Measurements from ENCODE around the gene GRID1.

The GRID1 gene

GRCh38 chr10:86376852-86377796 lies 10.5 kb upstream of the GRID1 start:
- Histone ChIP-seq H3K36me3 (ENCODE audit: control insufficient read depth in 2 of 2, insufficient read depth in 1 of 2, low read length in 2 of 2) (no peaks in the 10 kb centered on the region), H3K9me3 (ENCODE audit: control insufficient read depth, insufficient read depth, low read depth, low read length) (no peaks in the 10 kb centered on the region), H3K4me3 (ENCODE audit: low read depth, low read length) (no peak overlapping the region), H3K4me1 (ENCODE audit: control insufficient read depth, insufficient read depth, low read length) (no peaks in the 10 kb centered on the region), H3K27ac (ENCODE audit: extremely low read depth, low read depth, low read length) (no peak overlapping the region; the same call in 1 of the 2 replicates)
- ChIA-PET POLR2A (no interaction called here), CTCF (interaction anchor here (0.6 to 2.6 kb wide), 8 partner anchors 8 to 1823 kb away, joined by 3 to 10 read pairs (median 4); no protein-coding TSS in a partner anchor)
- TF ChIP-seq SCRT1 (tag by site-specific recombination; IDR thresholded peaks at IDR 0.05; ENCODE audit: borderline replicate concordance), result 0 out of 2 replicates have a peak, but pooled peaks have one; percentile 22
- TF ChIP-seq ZNF521 (tag by site-specific recombination; IDR thresholded peaks at IDR 0.05), result no peak
- peak; percentile 75 for TF ChIP-seq ZNF449 (tag by site-specific recombination; IDR thresholded peaks at IDR 0.05)
- TF ChIP-seq ZNF677 (tag by site-specific recombination; IDR thresholded peaks at IDR 0.05), result 0 out of 2 replicates have a peak, but pooled peaks have one; percentile 3
- peak; percentile 67 for TF ChIP-seq ZSCAN30 (tag by site-specific recombination; IDR thresholded peaks at IDR 0.05)
- 0 out of 2 replicates have a peak, but pooled peaks have one; percentile 27 for TF ChIP-seq ZNF600 (tag by site-specific recombination; IDR thresholded peaks at IDR 0.05)
- TF ChIP-seq IKZF3 (tag by site-specific recombination; IDR thresholded peaks at IDR 0.05), result 0 out of 2 replicates have a peak, but pooled peaks have one; percentile 21
- TF ChIP-seq SCRT2 (tag by site-specific recombination; IDR thresholded peaks at IDR 0.05), result peak; percentile 77
- peak; percentile 53 for TF ChIP-seq ZNF654 (tag by site-specific recombination; IDR thresholded peaks at IDR 0.05; ENCODE audit: low read depth)
- no peak for TF ChIP-seq ZNF426 (tag by site-specific recombination; IDR thresholded peaks at IDR 0.05)
- TF ChIP-seq CTCF (tag by site-specific recombination; IDR thresholded peaks at IDR 0.05), result peak; percentile 89
- no peak for TF ChIP-seq ZNF530 (tag by site-specific recombination; IDR thresholded peaks at IDR 0.05; ENCODE audit: low read depth)
- 0 out of 2 replicates have a peak, but pooled peaks have one; percentile 22 for TF ChIP-seq ZNF10 (tag by site-specific recombination; IDR thresholded peaks at IDR 0.05)
- TF ChIP-seq ZNF692 (tag by site-specific recombination; IDR thresholded peaks at IDR 0.05), result 0 out of 2 replicates have a peak, but pooled peaks have one; percentile 24
- 0 out of 2 replicates have a peak, but pooled peaks have one; percentile 39 for TF ChIP-seq ZBTB44 (tag by site-specific recombination; IDR thresholded peaks at IDR 0.05)
- no peak for TF ChIP-seq ZNF239 (tag by site-specific recombination; IDR thresholded peaks at IDR 0.05)
- TF ChIP-seq ZNF335 (tag by site-specific recombination; conservative IDR thresholded peaks at IDR 0.05), result peak; percentile 31; the same call in 1 of the 2 replicates
- TF ChIP-seq ZNF394 (tag by site-specific recombination; IDR thresholded peaks at IDR 0.05; ENCODE audit: borderline replicate concordance), result no peak
- no peak for TF ChIP-seq ZBTB6 (tag by site-specific recombination; IDR thresholded peaks at IDR 0.05)
- TF ChIP-seq, protein P1, sequence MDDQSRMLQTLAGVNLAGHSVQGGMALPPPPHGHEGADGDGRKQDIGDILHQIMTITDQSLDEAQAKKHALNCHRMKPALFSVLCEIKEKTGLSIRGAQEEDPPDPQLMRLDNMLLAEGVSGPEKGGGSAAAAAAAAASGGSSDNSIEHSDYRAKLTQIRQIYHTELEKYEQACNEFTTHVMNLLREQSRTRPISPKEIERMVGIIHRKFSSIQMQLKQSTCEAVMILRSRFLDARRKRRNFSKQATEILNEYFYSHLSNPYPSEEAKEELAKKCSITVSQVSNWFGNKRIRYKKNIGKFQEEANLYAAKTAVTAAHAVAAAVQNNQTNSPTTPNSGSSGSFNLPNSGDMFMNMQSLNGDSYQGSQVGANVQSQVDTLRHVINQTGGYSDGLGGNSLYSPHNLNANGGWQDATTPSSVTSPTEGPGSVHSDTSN (CRISPR knock-in tag; IDR thresholded peaks at IDR 0.05), result peak; percentile 75; the same call in 1 of the 2 replicates
- TF ChIP-seq ZNF660 (tag by site-specific recombination; IDR thresholded peaks at IDR 0.05), result peak; percentile 85
- peak; percentile 90 for TF ChIP-seq ZBTB8A (tag by site-specific recombination; IDR thresholded peaks at IDR 0.05)
- TF ChIP-seq ZNF561 (tag by site-specific recombination; IDR thresholded peaks at IDR 0.05; ENCODE audit: borderline replicate concordance), result peak; percentile 64; the same call in 1 of the 2 replicates
- no peak for TF ChIP-seq ZNF785 (tag by site-specific recombination; IDR thresholded peaks at IDR 0.05)
- 0 out of 2 replicates have a peak, but pooled peaks have one; percentile 8 for TF ChIP-seq SP7 (tag by site-specific recombination; IDR thresholded peaks at IDR 0.05)
